Measurements from ENCODE around the gene ATP10B. TPM values are rescaled to one million over a fixed set of nuclear protein-coding genes. Genes with fewer than 3 reads are reported as not detected.

ATP10B gene
- total RNA-seq = 0.96 and 1.3 TPM in 2 replicates

DNA sequence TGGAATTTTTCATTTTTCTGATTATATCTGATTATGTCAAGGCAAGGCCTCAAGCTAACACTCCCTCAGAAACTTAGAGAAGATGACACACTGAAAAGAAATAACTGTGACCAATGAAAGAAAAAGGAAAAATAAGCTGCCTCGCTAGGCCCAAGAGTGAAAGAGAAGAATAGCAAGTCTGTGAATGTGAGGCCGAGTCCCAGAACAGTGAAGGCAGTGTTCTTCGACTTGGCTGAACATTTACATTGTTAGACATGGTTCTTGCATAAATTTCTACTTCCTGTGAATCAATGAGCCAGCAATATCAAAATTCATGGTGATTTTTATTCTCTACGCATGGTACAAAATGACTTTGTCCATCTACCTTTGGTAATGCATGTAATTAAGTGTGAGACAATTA lies at the start of gene ATP10B:
ATP10B (minus strand) TSS at position 163 of the 400 bp plus-strand sequence. CDS start 164,137 bp downstream, outside the sequence.

Data from tracheal epithelial cell (primary cell).